Ovary (tissue), 3 donors: Measurements from ENCODE around the gene ARHGAP9.

ENCODE experiments used
- CTCF ChIP-seq, 3 donors: fragments of 450-650 bp in 2 of 3; fragments of 200-600 bp in 1 of 3; IDR thresholded peaks; one replicate each; pipeline versions ENCODE4 v1.5.1 to v1.8.0; 2016 to 2022; ENCODE audit warnings: antibody characterized with exemption in 3 of 3, mild to moderate bottlenecking in 1 of 3
- POLR2A ChIP-seq: fragments of 450-650 bp; IDR thresholded peaks from one replicate; pipeline ENCODE4 v1.6.1; 2017; ENCODE audit warnings: antibody characterized with exemption, mild to moderate bottlenecking, moderate library complexity
- donor health status: DM: no; HTN: no; CAD: no.

- no peak for TF ChIP-seq CTCF (IDR thresholded peaks at IDR 0.05)
- no peak for TF ChIP-seq POLR2A
Measured at GRCh38 chr12:57452181-57452936, 27.3 kb downstream of the ARHGAP9 start.
